Stimulated activated CD8-positive, alpha-beta memory T cell treated with anti-CD3 and anti-CD28 coated beads, Interleukin-15, amount 100 ng/mL, for 4 hours (primary cell): ENCODE measurements around the gene NAPEPLD.
A peak's percentile ranks its signal among the peaks of the same experiment; 100 is the strongest.
"Not testable (repeated sequence)": the region's sequence is repeated elsewhere in the genome, so short reads cannot be mapped to it uniquely, and the experiment has no call there.

Experiments
- DNase-seq, 2 donors: peaks; one replicate each; pipeline ENCODE4 v3.0.0-alpha.2; 2020; ENCODE audit warnings: low read depth in 2 of 2

NAPEPLD gene

GRCh38 chr7:103113164-103113563 is 35.7 kb downstream of the NAPEPLD start:
- no peak for DNase-seq

GRCh38 chr7:103106703-103107070 is 42.2 kb downstream of the NAPEPLD start:
- DNase-seq, result not testable (repeated sequence)

- DNase-seq, result no peak
These were observed 42.7 kb downstream of the NAPEPLD start for GRCh38 chr7:103106005-103106702.

GRCh38 chr7:103101543-103101942 is 47.4 kb downstream of the NAPEPLD start:
- no peak for DNase-seq

GRCh38 chr7:103100348-103100747 is 48.6 kb downstream of the NAPEPLD start:
- no peak for DNase-seq

- no peak for DNase-seq
These were observed 51.9 kb downstream of the NAPEPLD start for GRCh38 chr7:103097041-103097440.

GRCh38 chr7:103095558-103095957 is 53.3 kb downstream of the NAPEPLD start:
- not testable (repeated sequence) for DNase-seq

- DNase-seq, result no peak
These were observed 54.8 kb downstream of the NAPEPLD start for GRCh38 chr7:103094102-103094501.

- DNase-seq, result no peak
These were observed 55.5 kb downstream of the NAPEPLD start for GRCh38 chr7:103093429-103093828.

- not testable (repeated sequence) for DNase-seq
These were observed 56.6 kb downstream of the NAPEPLD start for GRCh38 chr7:103092321-103092720.

GRCh38 chr7:103083210-103083609 is 65.7 kb downstream of the NAPEPLD start:
- no peak for DNase-seq

- no peak for DNase-seq
These were observed 66.4 kb downstream of the NAPEPLD start for GRCh38 chr7:103082497-103082896.

- no peak for DNase-seq
These were observed 68.0 kb downstream of the NAPEPLD start for GRCh38 chr7:103080923-103081322.

GRCh38 chr7:103079836-103080235 is 69.1 kb downstream of the NAPEPLD start:
- DNase-seq, result no peak

- not testable (repeated sequence) for DNase-seq
These were observed 70.7 kb downstream of the NAPEPLD start for GRCh38 chr7:103078226-103078625.

GRCh38 chr7:103077318-103077717 is 71.6 kb downstream of the NAPEPLD start:
- DNase-seq, result no peak

- DNase-seq, result no peak
These were observed 72.1 kb downstream of the NAPEPLD start for GRCh38 chr7:103076764-103077163.

GRCh38 chr7:103075337-103075918 is 73.5 kb downstream of the NAPEPLD start:
- peak; percentile 75 to 76 for DNase-seq

- peak; percentile 75 to 85 for DNase-seq
These were observed 74.2 kb downstream of the NAPEPLD start, which contains the start of the genes ARMC10 and FBXL13 for GRCh38 chr7:103074519-103075336. Gene ARMC10, plus strand, starts transcription at chr7:103075140. Its CDS starts 133 bp downstream, at chr7:103075273. Gene FBXL13, minus strand, starts transcription at chr7:103074796.

GRCh38 chr7:103073989-103074518 is 74.8 kb downstream of the NAPEPLD start:
- no peak for DNase-seq

- no peak for DNase-seq
These were observed 77.9 kb downstream of the NAPEPLD start for GRCh38 chr7:103071000-103071399.
